Common myeloid progenitor, CD34-positive (primary cell): ENCODE data around the gene CFAP298.
A peak's percentile ranks its signal among the peaks of the same experiment; 100 is the strongest.
"Not testable (repeated sequence)": the region's sequence is repeated elsewhere in the genome, so short reads cannot be mapped to it uniquely, and the experiment has no call there.

Experiments used
- CTCF ChIA-PET: fragments of 350-600 bp; sonication (Branson Sonifier 250); formaldehyde crosslinking; loops from one replicate; lab custom pipeline; 2021; ENCODE audit warnings: antibody characterized with exemption; lab: Charles Lee
- POLR2A ChIA-PET: fragments of 350-600 bp; sonication (Branson Sonifier 250); formaldehyde crosslinking; loops from one replicate; lab custom pipeline; 2021; ENCODE audit warnings: antibody characterized with exemption; lab: Charles Lee
- DNase-seq, 3 donors: peaks; one replicate each; pipeline versions ENCODE4 v3.0.0 to v3.0.0-alpha.2; 2013
- H3K27ac ChIP-seq, 2 experiments: 1 replicate in 1 of 2; 2 replicates in 1 of 2; pipeline ENCODE4 v1.7.0; 2013; ENCODE audit warnings: inconsistent platforms in 2 of 2, low read length in 2 of 2, mild to moderate bottlenecking in 2 of 2, low read depth in 1 of 2, moderate library complexity in 1 of 2; ENCODE audit not compliant: severe bottlenecking in 2 of 2, insufficient read depth in 1 of 2, poor library complexity in 1 of 2
- H3K27me3 ChIP-seq, 5 experiments: replicated peaks in 2 of 5; 1 replicate in 3 of 5; 2 replicates in 2 of 5; pipeline versions ENCODE4 v1.6.1 to v1.7.0; 2013; ENCODE audit warnings: low read length in 4 of 5, mild to moderate bottlenecking in 2 of 5, moderate library complexity in 2 of 5, inconsistent platforms in 1 of 5; ENCODE audit not compliant: insufficient read depth in 5 of 5, control insufficient read depth in 4 of 5
- H3K36me3 ChIP-seq, 4 experiments: 1 replicate in 2 of 4; 2 replicates in 2 of 4; pipeline versions ENCODE4 v1.6.1 to v1.7.0; 2013; ENCODE audit warnings: low read length in 3 of 4, control low read depth in 1 of 4, mild to moderate bottlenecking in 1 of 4; ENCODE audit not compliant: control insufficient read depth in 4 of 4, insufficient read depth in 4 of 4
- H3K4me1 ChIP-seq, 4 experiments: 1 replicate in 3 of 4; 2 replicates in 1 of 4; pipeline versions ENCODE4 v1.6.1 to v1.7.1; 2013; ENCODE audit warnings: low read length in 3 of 4, mild to moderate bottlenecking in 3 of 4, control low read depth in 1 of 4, inconsistent platforms in 1 of 4, moderate library complexity in 1 of 4; ENCODE audit not compliant: control insufficient read depth in 4 of 4, insufficient read depth in 4 of 4; ENCODE audit errors: control extremely low read depth in 1 of 4
- H3K4me3 ChIP-seq, 7 experiments: 1 replicate in 4 of 7; 2 replicates in 3 of 7; pipeline versions ENCODE4 v1.5.1 to v1.7.0; 2013; ENCODE audit warnings: mild to moderate bottlenecking in 7 of 7, low read length in 6 of 7, moderate library complexity in 6 of 7, inconsistent platforms in 2 of 7, low read depth in 2 of 7, control low read depth in 1 of 7; ENCODE audit not compliant: insufficient read depth in 4 of 7, control insufficient read depth in 1 of 7; ENCODE audit errors: extremely low read depth in 1 of 7
- H3K9me3 ChIP-seq, 5 experiments: 1 replicate in 4 of 5; 2 replicates in 1 of 5; pipeline versions ENCODE4 v1.6.1 to v1.7.1; 2013; ENCODE audit warnings: low read length in 4 of 5, mild to moderate bottlenecking in 2 of 5, inconsistent platforms in 1 of 5, low read depth in 1 of 5, moderate library complexity in 1 of 5; ENCODE audit not compliant: control insufficient read depth in 4 of 5, insufficient read depth in 2 of 5; ENCODE audit errors: control extremely low read depth in 1 of 5
- WGBS: methylation state at CpG from one replicate; pipeline ENCODE4 v1.1.5; 2013; ENCODE audit not compliant: insufficient coverage; 5-methylcytosine and 5-hydroxymethylcytosine counted together

CFAP298 gene

DNA sequence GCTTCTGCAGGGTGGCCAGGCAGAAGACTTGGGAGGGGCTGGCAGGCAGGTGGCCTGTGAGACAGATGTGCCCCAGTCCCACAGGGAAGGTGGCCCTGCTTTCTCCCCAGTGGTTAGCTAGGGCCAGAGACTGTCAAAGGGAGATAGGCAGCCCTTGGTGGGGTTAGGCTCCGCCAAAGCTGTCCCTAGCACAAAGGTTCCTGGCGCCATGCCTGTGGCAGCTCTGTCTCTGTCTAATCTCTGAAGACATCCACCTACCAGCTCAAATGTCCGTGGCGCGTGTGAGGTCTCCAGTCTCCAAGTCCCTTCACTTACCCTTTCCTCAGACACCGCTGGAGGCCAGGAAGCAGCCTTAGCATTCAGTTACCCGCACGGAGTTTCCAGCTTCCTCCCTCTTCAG, 44.6 kb downstream of the CFAP298 start:
- Histone ChIP-seq H3K4me1 (peaks cover 0 to 18% (median 11%) of the 10 kb centered on the region in 4 experiments), H3K27ac (no peak overlapping the region), H3K9me3 (peaks cover 0 to 6% (median 3%) of the 10 kb centered on the region in 5 experiments), H3K4me3 (no peak overlapping the region), H3K27me3 (no peaks in the 10 kb centered on the region), H3K36me3 (no peaks in the 10 kb centered on the region)
- 97% methylated on average over 8 of the region's 8 CpGs for WGBS
- peak in 2 of 3 donors; percentile 10 to 25 for DNase-seq
- ChIA-PET POLR2A (no interaction called here), CTCF (interaction anchor here (0.7 to 0.9 kb wide), 2 partner anchors 18 to 153 kb away, joined by 3 read pairs; no protein-coding TSS in a partner anchor)

DNA sequence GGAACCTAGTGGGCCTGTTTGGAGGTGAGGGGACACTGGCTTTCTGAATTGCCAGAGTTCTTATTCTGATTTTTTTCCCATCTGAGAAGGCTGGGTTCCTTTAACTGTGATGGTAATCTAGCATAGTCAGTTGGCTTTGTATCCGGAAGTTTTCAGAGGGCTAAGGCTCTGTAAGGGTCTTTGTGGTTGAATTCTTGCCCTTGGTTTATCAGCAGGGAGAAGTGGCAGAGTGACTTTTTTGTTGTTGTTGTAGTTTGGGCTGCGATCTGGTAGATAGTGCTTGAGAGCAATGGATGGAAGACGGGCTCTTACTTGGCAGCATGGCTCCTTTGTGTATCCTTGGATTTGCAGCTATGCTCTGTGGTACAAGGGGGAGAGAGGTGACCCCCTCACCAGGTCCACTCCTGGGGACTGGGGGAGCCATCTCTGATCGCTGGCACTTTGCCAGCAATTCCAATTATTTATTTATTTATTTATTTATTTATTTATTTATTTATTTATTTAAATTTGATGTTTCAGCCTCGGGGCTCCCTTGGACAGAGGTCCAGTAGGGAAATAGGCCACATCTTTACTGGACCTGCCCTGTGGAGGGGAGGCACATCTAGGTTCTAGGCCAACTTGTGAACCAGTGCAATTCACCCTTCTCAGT, 45.3 kb downstream of the CFAP298 start:
- peaks cover 0 to 6% (median 3%) of the 10 kb centered on the region in 5 experiments for H3K9me3 ChIP-seq
- H3K27me3 ChIP-seq: no peaks in the 10 kb centered on the region
- no peak overlapping the region for H3K4me3 ChIP-seq
- WGBS: 82% methylated on average over 2 of the region's 5 CpGs
- ChIA-PET CTCF (interaction anchor here (0.7 to 1.1 kb wide), 3 partner anchors 17 to 165 kb away, joined by 3 read pairs; no protein-coding TSS in a partner anchor), POLR2A (no interaction called here)
- DNase-seq: peak in 2 of 3 donors; percentile 25 to 30
- peaks cover 0 to 18% (median 11%) of the 10 kb centered on the region in 4 experiments for H3K4me1 ChIP-seq
- no peak overlapping the region for H3K27ac ChIP-seq
- H3K36me3 ChIP-seq: no peaks in the 10 kb centered on the region

DNA sequence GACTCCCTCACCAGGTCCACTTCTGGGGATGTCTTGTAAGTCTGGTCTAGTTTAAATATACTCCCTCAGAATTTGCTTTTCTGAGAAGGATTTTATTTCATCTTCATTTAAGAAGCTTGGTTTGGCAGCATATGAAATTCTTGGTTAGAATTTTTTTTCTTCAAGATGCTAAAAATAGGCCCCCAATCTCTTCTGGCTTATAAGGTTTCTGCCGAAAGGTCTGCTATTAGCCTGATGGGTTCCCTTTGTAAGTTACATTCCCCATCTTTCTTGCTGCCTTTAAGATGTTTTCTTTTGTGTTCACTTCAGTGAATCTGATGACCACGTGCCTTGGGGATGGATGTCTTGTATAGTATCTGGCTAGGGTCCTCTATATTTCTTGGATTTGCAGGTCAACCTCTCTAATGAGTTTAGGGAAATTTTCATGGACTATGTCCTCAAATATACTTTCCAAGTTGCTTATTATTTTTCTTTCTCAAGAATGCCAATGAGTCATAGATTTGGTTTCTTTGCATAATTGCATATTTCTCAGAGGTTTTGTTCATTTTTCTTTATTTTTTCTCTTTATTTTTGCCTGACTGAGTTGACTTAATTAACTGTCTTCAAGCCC, 46.2 kb downstream of the CFAP298 start:
- Histone ChIP-seq H3K27me3 (no peaks in the 10 kb centered on the region), H3K9me3 (peaks cover 0 to 6% (median 3%) of the 10 kb centered on the region in 5 experiments), H3K36me3 (no peaks in the 10 kb centered on the region), H3K27ac (no peak overlapping the region), H3K4me1 (peaks cover 0 to 18% (median 11%) of the 10 kb centered on the region in 4 experiments), H3K4me3 (no peak overlapping the region)
- POLR2A ChIA-PET: no interaction called here
- no CpG with 5 or more reads among the region's 2 CpGs for WGBS
- DNase-seq: no peak
- CTCF ChIA-PET: interaction anchor here (1.1 kb wide), 1 partner anchor 164 kb away, joined by 3 read pairs; no protein-coding TSS in a partner anchor

GRCh38 chr21:32562915-32563314, 49.3 kb downstream of the CFAP298 start:
- H3K36me3 ChIP-seq: no peaks in the 10 kb centered on the region
- POLR2A ChIA-PET: no interaction called here
- H3K9me3 ChIP-seq: peaks cover 0 to 6% (median 3%) of the 10 kb centered on the region in 5 experiments
- no peak overlapping the region for H3K4me3 ChIP-seq
- no peak overlapping the region for H3K27ac ChIP-seq
- WGBS: no CpG with 5 or more reads among the region's 2 CpGs
- peak in 2 of 3 donors; percentile 17 to 26 for DNase-seq
- CTCF ChIA-PET: interaction anchor here (1.1 kb wide), 2 partner anchors 38 to 149 kb away, joined by 3 read pairs; no protein-coding TSS in a partner anchor
- no peaks in the 10 kb centered on the region for H3K4me1 ChIP-seq
- H3K27me3 ChIP-seq: no peaks in the 10 kb centered on the region

DNA sequence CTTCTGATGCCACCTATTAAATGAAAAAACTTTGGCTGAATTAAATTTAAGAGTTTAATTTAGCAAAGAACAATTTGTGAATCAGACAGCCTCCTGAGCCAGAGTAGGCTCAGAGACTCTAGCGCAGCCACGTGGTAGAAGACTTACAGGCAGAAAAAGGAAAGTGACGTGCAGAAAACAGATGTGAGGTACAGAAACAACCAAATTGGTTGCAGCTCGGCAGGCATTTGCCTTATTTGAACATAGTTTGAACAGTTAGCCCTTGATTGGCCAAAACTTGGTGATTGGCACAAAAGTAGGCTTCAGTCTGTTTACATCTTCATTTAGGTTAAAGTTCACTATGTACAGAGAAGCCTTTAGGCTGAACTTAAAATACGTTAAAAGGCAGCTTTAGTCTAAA, 49.8 kb downstream of the CFAP298 start:
- Histone ChIP-seq H3K4me1 (no peaks in the 10 kb centered on the region), H3K36me3 (no peaks in the 10 kb centered on the region), H3K27ac (no peak overlapping the region), H3K4me3 (no peak overlapping the region), H3K9me3 (peaks cover 0 to 6% (median 3%) of the 10 kb centered on the region in 5 experiments), H3K27me3 (no peaks in the 10 kb centered on the region)
- ChIA-PET POLR2A (no interaction called here), CTCF (interaction anchor here (1.1 kb wide), 3 partner anchors 38 to 159 kb away, joined by 3 read pairs; no protein-coding TSS in a partner anchor)
- 76% methylated on average over 4 of the region's 5 CpGs for WGBS
- peak; percentile 17 to 54 (median 48) for DNase-seq

GRCh38 chr21:32561476-32561875, 50.7 kb downstream of the CFAP298 start:
- H3K36me3 ChIP-seq, H3K27me3 ChIP-seq, H3K4me3 ChIP-seq, H3K9me3 ChIP-seq, H3K27ac ChIP-seq, POLR2A ChIA-PET, H3K4me1 ChIP-seq, DNase-seq: not testable (repeated sequence)
- 100% methylated on average over 1 of the region's 1 CpG for WGBS
- CTCF ChIA-PET: interaction anchor here (0.7 to 1.4 kb wide), 6 partner anchors 8 to 158 kb away, joined by 3 to 5 read pairs (median 4); no protein-coding TSS in a partner anchor

- ChIA-PET POLR2A (no interaction called here), CTCF (interaction anchor here (0.7 to 2.1 kb wide), 6 partner anchors 9 to 158 kb away, joined by 3 to 7 read pairs (median 4); no protein-coding TSS in a partner anchor)
- H3K27ac ChIP-seq: no peak overlapping the region
- no peaks in the 10 kb centered on the region for H3K27me3 ChIP-seq
- H3K9me3 ChIP-seq: peaks cover 0 to 6% (median 3%) of the 10 kb centered on the region in 5 experiments
- H3K36me3 ChIP-seq: no peaks in the 10 kb centered on the region
- DNase-seq: no peak
- H3K4me1 ChIP-seq: no peaks in the 10 kb centered on the region
- no peak overlapping the region for H3K4me3 ChIP-seq
- 100% methylated on average over 2 of the region's 3 CpGs for WGBS
These were observed 51.3 kb downstream of the CFAP298 start for GRCh38 chr21:32560896-32561295.
